Breast epithelium (tissue), 4 donors: Measurements from ENCODE around the gene CRTC1. TPM values are rescaled to one million over a fixed set of nuclear protein-coding genes. Genes with fewer than 3 reads are reported as not detected.

ENCODE experiments used
- DNase-seq, 2 donors: peaks; one replicate each; pipeline ENCODE4 v3.0.0-alpha.2; 2019; ENCODE audit warnings: low spot score in 2 of 2
- H3K27ac ChIP-seq, 2 donors: fragments of 200-600 bp; sonication (generic) in 1 of 2; one replicate each; pipeline ENCODE4 v1.5.1; 2016 to 2019; ENCODE audit warnings: mild to moderate bottlenecking in 1 of 2
- H3K27me3 ChIP-seq, 2 donors: fragments of 200-600 bp; sonication (generic) in 1 of 2; one replicate each; pipeline versions ENCODE4 v1.5.1 to v1.6.0; 2017 to 2019; ENCODE audit warnings: control low read depth in 1 of 2, mild to moderate bottlenecking in 1 of 2
- H3K36me3 ChIP-seq: fragments of 200-600 bp; one replicate; pipeline ENCODE4 v1.5.1; 2019
- H3K4me1 ChIP-seq, 2 donors: fragments of 200-600 bp; sonication (generic); one replicate each; pipeline ENCODE4 v1.5.1; 2016 to 2019; ENCODE audit warnings: control low read depth in 1 of 2
- H3K4me3 ChIP-seq, 3 donors: fragments of 200-600 bp; sonication (generic); 1 replicate in 2 of 3; 2 replicates in 1 of 3; pipeline ENCODE4 v1.5.1; 2016 to 2019; ENCODE audit warnings: mild to moderate bottlenecking in 3 of 3, moderate library complexity in 2 of 3
- H3K9me3 ChIP-seq, 2 donors: fragments of 200-600 bp; sonication (generic) in 1 of 2; one replicate each; pipeline ENCODE4 v1.5.1; 2016 to 2019; ENCODE audit warnings: control low read depth in 1 of 2
- POLR2A ChIP-seq: fragments of 450-650 bp; IDR thresholded peaks from one replicate; pipeline ENCODE4 v1.6.1; 2016; ENCODE audit warnings: antibody characterized with exemption, mild to moderate bottlenecking, moderate library complexity
- POLR2AphosphoS5 ChIP-seq, 3 donors: sonication (generic); formaldehyde crosslinking; IDR thresholded peaks; one replicate each; pipeline ENCODE4 v1.6.1; 2017; ENCODE audit warnings: antibody characterized with exemption in 3 of 3
- intact Hi-C: fragments of 100-400 bp; cut with DNase I; formaldehyde crosslinking; loops from one replicate; pipeline ENCODE4 v1.15.1; 2023; ENCODE audit warnings: low total_unique reads
- total RNA-seq, 3 donors: library from RNA; depleted of rRNA; stranded (reverse); fragments of >200 nt; gene quantifications; one replicate each; pipeline ENCODE4 v1.1.0, GENCODE V29; 2016
- TF ChIP-seq, protein P1 (sequence below), 3 donors: fragments of 450-650 bp; IDR thresholded peaks; one replicate each; pipeline ENCODE4 v1.5.1; 2016 to 2017; ENCODE audit warnings: antibody characterized with exemption in 3 of 3, mild to moderate bottlenecking in 3 of 3, moderate library complexity in 3 of 3

Gene CRTC1
- total RNA-seq, 3 donors from 2014 or later = 4.8 to 6.1 (median 5.9) TPM

DNA sequence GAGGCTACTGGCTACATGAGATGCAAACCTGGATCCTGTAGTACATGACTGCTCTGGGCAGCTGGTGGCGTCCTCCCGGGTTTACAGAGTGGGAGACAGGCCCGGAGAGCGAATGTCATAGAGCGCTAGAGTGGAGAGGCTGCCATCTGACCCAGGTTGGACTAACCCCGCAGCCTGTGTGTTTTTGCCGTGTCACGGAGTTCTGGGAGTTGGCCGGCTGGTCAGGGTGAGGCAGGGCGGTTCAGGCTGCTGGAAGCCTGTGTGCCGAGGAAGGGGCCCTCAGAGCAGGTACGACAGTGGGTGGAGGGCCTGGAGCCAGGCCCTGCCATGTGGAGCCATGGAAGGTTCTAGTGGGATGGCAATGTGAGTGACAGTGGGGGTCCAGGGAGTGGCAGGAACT is 12.5 kb downstream of the CRTC1 start:
- no peaks in the 10 kb centered on the region for H3K36me3 ChIP-seq
- no peak overlapping the region for H3K4me3 ChIP-seq
- H3K9me3 ChIP-seq = no peaks in the 10 kb centered on the region
- intact Hi-C loops = no loop called here
- DNase-seq = no peak
- H3K4me1 ChIP-seq = peaks cover 0 to 5% of the 10 kb centered on the region in 2 donors
- TF ChIP-seq, protein P1, sequence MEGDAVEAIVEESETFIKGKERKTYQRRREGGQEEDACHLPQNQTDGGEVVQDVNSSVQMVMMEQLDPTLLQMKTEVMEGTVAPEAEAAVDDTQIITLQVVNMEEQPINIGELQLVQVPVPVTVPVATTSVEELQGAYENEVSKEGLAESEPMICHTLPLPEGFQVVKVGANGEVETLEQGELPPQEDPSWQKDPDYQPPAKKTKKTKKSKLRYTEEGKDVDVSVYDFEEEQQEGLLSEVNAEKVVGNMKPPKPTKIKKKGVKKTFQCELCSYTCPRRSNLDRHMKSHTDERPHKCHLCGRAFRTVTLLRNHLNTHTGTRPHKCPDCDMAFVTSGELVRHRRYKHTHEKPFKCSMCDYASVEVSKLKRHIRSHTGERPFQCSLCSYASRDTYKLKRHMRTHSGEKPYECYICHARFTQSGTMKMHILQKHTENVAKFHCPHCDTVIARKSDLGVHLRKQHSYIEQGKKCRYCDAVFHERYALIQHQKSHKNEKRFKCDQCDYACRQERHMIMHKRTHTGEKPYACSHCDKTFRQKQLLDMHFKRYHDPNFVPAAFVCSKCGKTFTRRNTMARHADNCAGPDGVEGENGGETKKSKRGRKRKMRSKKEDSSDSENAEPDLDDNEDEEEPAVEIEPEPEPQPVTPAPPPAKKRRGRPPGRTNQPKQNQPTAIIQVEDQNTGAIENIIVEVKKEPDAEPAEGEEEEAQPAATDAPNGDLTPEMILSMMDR (IDR thresholded peaks at IDR 0.05) = no peak
- TF ChIP-seq POLR2A = no peak
- no peak for TF ChIP-seq POLR2AphosphoS5 (IDR thresholded peaks at IDR 0.05)
- no peaks in the 10 kb centered on the region for H3K27me3 ChIP-seq
- H3K27ac ChIP-seq = no peak overlapping the region

DNA sequence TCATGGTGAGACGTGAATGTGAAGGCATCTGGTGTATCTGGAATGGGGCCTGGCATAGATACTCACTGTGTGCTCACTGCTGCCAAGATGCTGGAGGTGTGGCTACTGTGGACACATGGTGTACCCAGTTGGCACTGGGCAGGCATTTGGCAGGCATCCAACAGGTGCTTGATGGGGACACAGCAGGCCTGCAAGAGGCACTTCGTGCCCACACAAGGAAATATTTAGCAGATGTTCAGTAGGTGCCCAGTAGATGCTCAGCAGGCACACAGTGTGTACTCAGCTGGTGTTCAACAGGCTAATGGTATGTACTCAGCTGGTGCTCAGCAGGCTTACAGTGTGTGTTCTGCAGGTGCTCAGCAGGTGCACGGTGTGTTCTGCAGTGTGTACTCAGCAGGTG is 14.2 kb downstream of the CRTC1 start:
- Histone ChIP-seq H3K27ac (no peak overlapping the region), H3K27me3 (no peaks in the 10 kb centered on the region), H3K36me3 (no peaks in the 10 kb centered on the region), H3K4me1 (peaks cover 0 to 5% of the 10 kb centered on the region in 2 donors), H3K9me3 (no peaks in the 10 kb centered on the region), H3K4me3 (no peak overlapping the region)
- intact Hi-C loops = no loop called here
- TF ChIP-seq POLR2AphosphoS5 (IDR thresholded peaks at IDR 0.05) (no peak), POLR2A (no peak)
- TF ChIP-seq, protein P1 (IDR thresholded peaks at IDR 0.05) = no peak
- DNase-seq = no peak

DNA sequence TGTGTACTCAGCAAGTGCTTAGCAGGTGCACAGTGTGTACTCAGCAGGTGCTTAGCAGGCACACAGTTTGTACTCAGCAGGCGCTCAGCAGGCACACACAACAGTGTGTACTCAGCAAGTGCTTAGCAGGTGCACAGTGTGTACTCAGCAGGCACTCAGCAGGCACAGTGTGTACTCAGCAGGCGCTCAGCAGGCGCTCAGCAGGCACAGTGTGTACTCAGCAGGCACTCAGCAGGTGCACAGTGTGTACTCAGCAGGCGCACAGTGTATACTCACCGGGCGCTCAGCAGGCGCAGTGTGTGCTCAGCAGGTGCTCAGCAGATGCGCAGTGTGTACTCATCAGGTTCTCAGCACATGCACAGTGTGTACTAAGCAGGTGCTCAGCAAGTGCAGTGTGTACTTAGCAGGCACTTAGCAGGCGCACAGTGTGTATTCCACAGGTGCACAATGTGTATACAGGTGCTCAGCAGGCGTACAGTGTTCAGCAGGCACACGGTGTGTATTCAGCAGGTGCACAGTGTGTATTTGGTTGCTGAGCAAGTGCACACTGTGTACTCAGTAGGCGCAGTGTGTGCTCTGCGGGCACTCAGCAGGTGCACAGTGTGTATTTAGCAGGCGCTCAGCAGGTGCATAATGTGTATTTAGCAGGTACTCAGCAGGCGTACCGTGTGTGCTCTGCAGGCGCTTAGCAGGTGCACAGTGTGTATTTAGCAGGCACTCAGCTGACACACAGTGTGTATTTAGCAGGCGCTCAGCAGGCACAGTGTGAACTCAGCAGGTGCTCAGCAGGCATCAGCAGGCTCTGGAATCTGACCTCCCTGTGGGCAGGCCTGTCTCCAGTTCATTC is 15.1 kb downstream of the CRTC1 start:
- DNase-seq = no peak
- no peaks in the 10 kb centered on the region for H3K27me3 ChIP-seq
- no peak overlapping the region for H3K27ac ChIP-seq
- H3K4me3 ChIP-seq = no peak overlapping the region
- intact Hi-C loops = no loop called here
- H3K36me3 ChIP-seq = no peaks in the 10 kb centered on the region
- TF ChIP-seq POLR2AphosphoS5 (IDR thresholded peaks at IDR 0.05) = no peak
- TF ChIP-seq, protein P1 (IDR thresholded peaks at IDR 0.05) = no peak
- no peak for TF ChIP-seq POLR2A
- peaks cover 0 to 5% of the 10 kb centered on the region in 2 donors for H3K4me1 ChIP-seq
- no peaks in the 10 kb centered on the region for H3K9me3 ChIP-seq

DNA sequence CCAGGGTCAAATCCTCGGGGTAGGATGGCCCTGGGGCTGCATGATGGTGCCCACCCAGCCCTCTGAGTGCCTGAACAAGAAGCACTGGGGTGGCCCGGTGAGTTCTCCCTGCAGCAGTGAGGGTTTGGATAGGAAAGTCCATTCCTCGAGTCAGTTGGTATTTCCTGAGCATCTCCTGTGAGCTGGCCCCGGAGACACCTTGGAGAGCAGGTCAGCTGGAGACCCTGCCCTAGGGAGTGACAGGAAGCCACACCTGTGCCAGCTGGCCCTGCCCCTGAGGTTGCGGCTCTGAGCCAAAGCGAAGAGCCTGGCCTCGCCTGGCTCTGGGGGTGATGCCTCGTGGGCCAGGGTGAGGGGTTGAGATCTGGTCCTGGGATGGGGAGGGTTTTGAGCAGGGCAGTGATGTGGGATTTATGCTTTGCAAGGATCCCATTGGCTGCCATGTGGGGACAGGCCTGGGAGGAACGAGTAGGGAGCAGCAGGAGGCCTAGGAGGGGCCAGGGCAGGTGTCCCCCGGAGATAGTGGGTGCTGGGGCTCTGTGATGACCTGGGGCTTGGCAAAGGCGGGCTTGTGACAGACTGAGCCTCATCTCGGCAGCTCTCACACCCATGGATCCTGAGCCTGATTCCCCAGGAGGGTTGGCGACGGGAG is 16.0 kb downstream of the CRTC1 start:
- TF ChIP-seq, protein P1 (IDR thresholded peaks at IDR 0.05) = no peak
- no peak for TF ChIP-seq POLR2AphosphoS5 (IDR thresholded peaks at IDR 0.05)
- TF ChIP-seq POLR2A = no peak
- no peak for DNase-seq
- H3K4me1 ChIP-seq = peaks cover 0 to 5% of the 10 kb centered on the region in 2 donors
- H3K9me3 ChIP-seq = no peaks in the 10 kb centered on the region
- H3K27me3 ChIP-seq = no peaks in the 10 kb centered on the region
- intact Hi-C loops = no loop called here
- H3K36me3 ChIP-seq = no peaks in the 10 kb centered on the region
- peak overlapping the region; percentile 48 to 54 for H3K27ac ChIP-seq
- H3K4me3 ChIP-seq = no peak overlapping the region
